ENCODE data around the gene CEACAM1.
"Not testable (repeated sequence)": the region's sequence is repeated elsewhere in the genome, so short reads cannot be mapped to it uniquely, and the experiment has no call there.

Gene CEACAM1

DNA sequence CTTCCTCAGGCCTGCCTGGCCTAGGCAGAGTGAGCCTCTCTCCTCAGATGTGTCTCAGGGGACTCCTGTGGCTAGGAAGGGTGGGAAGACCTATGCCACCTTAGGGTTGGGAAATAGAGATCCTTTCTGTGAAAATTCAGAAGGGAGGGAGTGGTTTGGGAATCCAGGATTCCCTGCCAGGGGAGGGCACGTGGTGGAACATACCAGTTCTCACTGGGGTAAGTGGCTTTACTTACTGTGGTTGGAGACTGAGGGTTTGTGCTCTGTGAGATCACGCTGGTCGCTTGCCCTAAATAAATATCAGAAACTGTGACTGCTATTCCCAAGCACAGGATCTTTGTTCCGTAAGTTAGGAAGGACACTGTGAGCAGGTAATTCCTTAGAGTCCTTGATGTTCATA, 16.9 kb downstream of the CEACAM1 start:
- no peak for DNase-seq (ENCODE audit: low spot score)

DNA sequence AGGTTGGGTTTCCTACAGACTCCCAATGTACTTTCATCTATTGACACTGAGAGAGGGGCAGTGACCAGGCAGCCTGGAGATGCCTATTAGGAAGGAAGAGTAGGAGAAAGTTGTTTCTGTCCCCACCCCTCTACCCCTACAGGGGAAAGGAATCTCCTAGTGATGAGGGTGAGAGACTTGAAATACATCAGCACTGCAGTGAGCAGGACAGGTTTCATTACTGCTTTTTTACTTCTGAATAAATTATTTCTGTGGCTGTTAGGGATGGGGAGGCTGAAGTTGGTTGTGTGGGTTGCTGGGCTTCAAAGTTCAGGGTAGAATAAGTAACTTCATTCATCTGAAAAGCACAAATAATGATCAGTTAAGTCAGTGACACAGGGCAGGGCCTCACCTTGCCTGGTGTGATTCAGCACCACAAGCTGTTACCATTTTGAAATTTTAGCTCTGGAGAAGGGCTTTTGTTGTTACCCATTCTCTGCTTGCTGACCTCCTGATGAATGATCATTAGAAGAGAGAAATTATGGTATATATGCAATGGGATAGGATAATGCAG, 19.3 kb downstream of the CEACAM1 start:
- DNase-seq (ENCODE audit: low spot score), result no peak

DNA sequence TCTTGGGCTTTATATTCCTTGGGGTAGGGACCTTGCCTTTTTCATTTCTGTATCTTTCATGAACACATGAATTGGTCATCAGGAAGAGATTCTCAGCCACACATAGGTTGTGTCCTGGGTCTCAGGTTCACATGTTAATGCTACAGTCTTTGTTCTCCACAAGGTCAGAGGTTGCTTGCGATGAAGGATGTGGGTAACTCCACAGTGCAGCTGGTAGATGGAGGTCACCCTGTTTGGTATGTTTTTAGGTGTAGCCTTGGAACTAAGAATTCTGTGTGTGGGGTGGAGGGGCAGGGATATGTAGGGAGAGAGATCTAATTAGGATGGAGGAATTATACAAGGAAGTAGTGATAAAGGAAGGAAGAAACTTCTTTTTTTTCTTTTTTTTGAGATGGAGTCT, 23.2 kb downstream of the CEACAM1 start:
- no peak for DNase-seq (ENCODE audit: low spot score)

DNA sequence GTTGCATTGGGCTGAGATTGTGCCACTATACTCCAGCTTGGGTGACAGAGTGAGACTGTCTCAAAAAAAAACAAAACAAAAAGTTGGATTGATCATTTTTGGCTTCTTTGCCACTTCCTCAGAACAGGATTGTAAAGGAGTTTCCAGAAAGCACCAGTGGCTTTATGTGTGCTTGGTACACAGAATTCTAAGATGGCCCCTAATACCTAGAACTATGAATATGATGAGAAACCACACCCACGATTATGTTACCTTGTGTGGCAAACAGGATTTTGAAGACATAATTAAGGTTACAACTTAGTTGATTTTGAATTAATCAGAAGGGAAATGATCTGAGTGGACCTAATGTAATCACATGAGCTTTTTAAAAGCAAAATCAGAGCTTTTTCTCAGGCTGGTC, 26.5 kb downstream of the CEACAM1 start:
- no peak for DNase-seq (ENCODE audit: low spot score)

DNA sequence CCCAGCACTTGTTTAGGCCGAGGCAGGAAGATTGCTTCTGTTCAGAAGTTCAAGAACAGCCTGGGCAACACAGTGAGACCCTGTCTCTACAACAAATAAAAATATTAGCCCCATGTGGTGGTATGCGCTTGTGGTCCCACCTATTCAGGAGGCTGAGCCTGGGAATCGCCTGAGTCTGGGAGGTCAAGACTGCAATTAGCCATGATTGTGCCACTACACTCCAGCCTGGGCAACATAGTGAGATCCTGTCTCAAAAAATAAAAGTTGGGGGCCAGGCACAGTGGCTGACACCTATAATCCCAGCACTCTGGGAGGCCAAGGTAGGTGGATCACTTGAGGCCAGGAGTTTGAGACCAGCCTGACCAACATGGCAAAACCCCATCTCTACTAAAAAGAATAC, 27.0 kb downstream of the CEACAM1 start:
- not testable (repeated sequence) for DNase-seq (ENCODE audit: low spot score)

DNA sequence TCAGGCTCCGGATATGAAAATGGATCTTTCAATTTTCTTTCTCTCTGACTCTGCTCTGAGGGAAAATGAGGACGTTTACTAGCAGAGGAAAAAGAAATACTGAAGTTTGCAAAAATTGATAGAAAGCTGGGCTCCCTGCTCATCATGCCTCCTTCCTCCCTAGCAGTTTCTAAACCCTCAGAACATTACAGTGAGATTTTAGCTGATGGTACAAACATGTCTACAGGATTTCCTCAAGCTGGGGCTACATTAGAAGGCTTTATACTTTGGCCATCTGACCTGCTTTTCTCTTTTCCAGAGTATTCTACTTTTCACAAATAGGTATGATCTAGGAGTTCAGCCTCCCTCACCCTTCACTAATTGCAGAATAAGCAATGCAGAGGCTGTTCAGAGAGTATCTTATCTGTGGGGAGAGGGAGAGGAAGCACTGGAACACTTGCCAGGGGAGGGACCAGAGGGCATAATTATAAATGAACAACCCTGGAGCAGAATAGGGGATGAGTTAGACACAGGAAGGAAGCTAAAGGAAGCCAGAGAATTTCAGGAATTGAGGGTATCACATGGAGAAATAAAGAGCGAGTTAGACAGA, 30.0 kb downstream of the CEACAM1 start:
- no peak for DNase-seq (ENCODE audit: low spot score)

DNA sequence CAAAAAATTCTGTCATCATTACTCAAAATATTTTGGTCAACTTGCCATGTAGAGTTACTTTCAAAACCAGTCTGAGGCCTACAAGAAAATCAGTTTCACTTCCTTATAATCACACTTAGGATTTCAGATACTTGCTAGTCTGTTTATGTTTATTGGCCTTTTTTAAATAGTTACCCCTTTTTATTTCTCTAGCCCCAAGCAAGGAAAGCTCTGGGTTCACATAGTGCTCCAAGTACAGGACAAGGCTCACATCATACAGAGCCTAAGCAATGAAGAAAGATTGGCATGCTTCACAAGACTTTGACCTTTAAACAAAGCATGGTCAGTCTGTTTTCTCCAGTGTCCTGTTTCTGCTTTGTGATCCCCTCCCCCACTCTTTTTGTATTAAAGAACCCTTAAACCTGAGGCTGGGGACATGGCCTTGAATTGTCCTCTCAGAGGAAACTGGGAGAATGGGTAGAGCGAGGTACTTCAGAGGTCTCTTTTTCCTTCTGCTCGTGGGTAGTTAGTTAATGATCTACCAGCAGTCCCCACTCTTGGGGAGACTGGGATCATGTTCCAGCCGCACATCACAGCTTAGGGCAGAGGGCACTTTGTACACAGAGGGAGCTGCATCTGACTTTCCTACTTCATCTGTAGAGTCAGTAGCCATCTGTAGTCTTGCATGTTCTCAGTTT, 30.7 kb downstream of the CEACAM1 start:
- DNase-seq (ENCODE audit: low spot score), result no peak

DNA sequence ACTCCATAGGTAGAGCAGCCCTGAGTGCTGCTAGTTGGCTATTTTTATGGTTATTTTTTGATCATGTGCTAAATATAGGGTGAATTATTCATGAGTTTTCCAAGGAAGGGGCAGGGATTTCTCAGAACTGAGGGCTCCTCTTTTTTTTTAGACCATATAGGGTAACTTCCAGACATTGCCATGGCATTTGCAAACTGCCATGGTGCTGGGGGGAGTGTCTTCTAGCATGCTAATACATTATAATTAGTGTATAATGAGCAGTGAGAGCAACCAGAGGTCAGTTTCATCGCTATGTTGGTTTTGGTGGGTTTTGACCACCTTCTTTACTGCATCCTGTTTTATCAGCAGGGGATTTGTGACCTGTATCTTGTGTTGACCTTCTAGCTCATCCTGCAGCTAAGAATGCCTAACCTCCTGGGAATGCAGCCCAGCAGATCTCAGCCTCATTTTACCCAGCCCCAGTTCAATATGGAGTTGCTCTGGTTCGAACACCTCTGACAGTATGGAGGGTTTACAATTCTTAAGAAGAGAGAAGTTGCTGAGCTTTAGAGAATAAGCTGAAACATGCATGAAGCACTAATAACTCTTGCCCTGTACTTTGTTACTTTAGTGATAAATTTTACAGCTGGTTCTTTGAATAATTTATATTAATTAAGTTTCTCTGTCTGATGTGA, 31.7 kb downstream of the CEACAM1 start:
- DNase-seq (ENCODE audit: low spot score), result no peak

DNA sequence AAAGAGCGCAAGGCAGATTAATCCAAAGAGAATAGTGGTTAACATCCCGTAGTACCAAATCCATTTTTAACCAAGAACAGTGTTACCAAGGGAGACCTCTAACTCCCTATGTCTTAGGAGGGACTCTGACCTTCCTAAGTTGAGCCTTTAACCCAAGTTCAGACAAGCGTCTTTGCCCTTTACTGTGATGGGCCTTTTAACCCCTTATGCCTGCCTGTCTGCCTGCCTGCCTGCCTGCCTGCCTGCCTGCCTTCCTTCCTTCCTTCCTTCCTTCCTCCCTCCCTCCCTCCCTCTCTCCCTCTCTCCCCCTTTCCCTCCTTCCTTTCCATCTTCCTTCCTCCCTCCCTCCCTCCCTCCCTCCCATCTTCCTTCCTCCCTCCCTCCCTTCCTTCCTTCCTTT, 32.6 kb downstream of the CEACAM1 start:
- no peak for DNase-seq (ENCODE audit: low spot score)

DNA sequence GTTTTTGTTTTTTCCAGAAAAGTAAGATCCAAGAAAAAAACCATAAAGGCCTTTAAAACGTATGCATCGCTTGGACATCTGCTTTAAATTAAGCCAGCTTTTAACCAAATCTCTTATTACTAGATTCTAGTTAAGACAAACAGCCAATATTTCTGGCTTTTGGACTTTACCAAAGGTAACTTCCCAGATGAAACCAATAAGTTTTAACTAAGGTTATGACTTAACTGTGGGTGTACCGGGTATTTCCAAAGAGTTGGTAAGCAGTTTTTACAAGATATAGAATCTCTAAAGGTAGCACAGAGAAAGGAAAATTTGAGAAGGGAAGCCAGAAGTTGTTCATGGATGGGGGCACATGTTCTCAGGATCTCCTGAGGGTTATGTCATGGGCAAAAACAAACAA, 34.0 kb downstream of the CEACAM1 start:
- DNase-seq (ENCODE audit: low spot score), result no peak

DNA sequence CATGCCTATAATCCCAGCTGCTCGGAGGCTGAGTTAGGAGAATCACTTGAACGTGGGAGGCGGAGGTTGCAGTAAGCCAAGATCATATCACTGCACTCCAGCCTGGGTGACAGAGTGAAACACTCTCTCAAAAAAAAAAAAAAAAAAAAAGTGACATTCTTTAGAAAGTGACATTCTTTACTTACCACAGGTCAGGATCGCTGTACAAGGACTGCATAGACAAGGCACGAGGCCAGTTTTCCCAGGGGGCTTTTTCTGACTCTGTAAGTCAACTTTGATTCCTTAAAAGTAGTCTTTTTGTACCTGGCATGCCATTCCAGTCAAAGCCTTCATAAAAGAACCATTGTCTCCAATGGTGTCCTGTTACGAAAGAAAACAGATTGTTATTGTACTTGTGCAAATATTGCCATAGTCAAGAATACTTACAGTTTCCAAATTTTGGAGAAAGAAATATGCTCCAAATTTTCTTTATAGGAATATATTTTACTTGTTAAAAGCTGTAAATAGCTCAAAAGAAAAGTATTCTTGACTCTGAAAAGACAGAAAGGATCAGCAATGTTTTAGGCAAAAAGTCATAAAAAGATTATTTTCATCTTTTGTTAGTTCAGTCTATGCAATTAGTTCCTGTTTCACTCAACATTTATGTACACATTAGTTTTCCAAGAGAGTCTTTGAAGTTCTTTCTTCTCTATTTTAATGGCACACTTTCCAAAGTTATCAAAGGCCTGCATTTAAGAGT, 39.3 kb downstream of the CEACAM1 start:
- DNase-seq (ENCODE audit: low spot score), result no peak

DNA sequence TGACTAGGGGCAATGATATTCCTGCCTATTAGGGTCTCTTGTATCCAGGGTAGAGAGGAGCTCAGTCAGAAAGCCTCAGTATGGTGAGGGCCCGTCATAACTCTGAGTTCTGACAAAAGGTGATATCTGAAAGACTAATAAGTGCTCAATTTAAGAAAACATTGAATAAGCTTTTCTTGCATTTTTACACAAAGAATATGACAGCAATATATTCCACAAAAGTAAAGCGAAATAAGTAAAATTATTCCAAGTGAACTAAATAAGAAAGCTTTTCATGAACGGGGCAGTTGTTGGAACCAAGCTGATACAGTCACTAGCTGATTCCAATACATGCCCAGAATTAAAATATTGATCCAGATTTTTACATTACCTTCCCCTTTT, 40.5 kb downstream of the CEACAM1 start:
- no peak for DNase-seq (ENCODE audit: low spot score)

DNA sequence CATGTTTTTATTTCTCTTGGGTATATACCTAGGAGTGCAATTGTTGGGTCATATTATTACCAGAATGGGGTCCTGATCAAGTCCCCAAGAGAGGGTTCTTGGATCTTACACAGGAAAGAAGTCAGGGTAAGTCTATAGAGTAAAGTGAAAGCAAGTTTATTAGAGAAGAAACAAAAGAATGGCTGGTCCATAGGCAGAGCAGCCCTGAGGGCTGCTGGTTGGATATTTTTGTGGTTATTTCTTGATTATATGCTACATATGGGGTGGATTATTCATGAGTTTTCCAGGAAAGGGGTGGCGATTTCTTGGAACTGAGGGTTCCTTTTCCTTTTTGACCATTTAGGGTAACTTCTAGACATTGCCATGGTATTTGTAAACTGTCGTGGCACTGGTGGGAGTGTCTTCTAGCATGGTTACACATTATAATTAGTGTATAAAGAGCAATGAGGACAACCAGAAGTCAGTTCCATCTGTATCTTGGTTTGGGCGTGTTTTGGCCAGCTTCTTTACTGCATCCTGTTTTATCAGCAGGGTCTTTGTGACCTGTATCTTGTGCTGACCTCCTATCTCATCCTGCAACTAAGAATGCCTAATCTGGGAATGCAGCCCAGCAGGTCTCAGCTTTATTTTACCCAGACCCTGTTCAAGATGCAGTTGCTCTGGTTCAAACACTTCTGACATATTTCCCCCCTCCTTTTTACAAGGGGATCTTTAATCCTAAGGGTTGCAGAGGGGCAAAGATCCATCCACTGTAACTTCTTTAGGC, 41.1 kb downstream of the CEACAM1 start:
- no peak for DNase-seq (ENCODE audit: low spot score)

DNA sequence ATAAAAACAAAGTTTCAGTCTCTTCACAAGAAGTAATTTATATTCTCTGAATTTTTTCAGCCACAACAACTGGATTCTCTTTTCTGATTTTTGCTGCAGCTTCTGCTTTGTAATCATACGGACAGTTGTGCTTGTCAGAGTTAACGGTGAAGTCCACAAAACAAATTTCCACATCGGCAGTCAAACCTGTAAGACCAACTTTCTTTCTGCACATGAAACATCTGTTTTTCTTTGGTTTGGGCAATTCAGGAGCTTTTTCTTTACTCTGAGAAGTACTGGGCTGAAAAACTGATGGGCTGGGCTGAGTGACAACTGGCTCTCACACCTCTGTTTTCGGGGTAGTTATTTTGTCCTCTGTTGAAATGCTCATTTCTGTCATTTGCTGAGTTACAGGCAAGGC, 43.2 kb downstream of the CEACAM1 start:
- DNase-seq (ENCODE audit: low spot score), result not testable (repeated sequence)

DNA sequence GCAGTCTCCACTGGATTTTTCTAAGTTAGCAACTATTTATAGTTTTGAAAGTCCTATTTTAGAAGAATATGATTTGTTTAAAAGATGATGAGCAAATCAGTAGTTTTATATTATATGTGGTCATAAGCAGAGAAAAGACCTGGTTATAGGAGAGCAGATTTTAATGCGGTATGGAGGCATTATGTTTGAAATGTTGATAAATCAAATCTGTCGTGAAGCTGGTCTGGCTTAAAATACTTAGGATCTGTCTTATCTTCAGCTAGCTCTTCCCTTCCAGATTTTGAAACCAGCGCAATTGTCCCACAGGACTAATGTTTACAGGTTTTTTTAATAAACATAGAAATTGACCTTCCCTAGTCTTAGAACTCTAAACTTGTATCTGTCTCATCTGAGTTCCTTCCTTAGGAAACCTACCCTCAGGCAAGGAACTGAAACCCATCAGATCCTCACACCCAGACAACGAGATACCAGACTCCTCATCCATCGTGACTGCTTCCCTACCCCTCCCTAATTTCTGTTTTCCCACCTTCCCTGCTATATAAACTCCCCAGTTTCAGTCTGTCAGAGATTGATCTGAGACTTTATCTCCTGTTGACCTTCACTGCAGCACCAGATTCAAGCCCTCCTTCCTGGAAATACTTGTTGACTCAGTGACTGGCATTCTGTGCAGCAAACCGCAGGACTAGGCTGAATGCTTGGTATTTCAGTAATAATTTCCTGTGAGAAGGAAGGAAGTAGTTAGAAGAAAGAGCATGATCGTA, 47.8 kb downstream of the CEACAM1 start:
- no peak for DNase-seq (ENCODE audit: low spot score)

DNA sequence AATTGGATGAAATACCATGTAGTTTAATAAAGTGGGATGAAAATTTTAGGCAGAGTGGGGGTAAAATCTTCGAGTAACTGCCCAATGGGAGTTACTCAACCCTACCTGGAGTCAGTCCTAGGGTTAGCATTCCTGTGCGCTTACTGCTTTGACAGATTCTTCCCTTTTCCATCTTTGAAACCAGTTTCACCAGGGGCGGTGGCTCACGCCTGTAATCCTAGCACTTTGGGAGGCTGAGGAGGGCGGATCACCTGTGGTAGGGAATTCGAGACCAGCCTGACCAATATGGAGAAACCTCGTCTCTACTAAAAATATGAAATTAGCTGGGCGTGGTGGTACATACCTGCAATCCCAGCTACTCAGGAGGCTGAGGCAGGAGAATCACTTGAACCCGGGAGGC, 48.5 kb downstream of the CEACAM1 start:
- no peak for DNase-seq (ENCODE audit: low spot score)

DNA sequence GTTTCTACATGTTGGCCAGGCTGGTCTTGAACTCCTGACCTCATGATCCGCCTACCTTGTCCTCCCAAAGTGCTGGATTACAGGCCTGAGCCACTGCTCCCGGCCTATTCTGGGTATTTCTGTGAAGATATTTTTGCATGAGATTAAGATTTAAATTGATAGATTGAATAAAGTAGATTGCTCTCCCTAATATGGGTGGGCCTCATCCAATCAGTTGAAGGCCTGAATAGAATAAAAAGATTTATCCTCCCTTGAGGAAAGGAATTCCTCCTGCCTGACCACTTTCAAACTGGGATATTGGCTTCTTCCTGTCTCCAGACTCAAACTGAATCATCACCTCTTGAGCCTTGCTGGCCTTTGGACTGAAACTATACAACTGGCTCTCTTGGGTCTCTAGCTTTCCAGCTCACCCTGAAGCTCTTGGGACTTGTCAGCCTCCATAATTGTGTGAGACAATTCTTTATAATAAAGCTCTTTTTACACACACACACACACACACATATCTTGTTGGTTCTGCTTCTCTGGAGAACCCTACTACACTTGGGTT, 49.4 kb downstream of the CEACAM1 start:
- no peak for DNase-seq (ENCODE audit: low spot score)

DNA sequence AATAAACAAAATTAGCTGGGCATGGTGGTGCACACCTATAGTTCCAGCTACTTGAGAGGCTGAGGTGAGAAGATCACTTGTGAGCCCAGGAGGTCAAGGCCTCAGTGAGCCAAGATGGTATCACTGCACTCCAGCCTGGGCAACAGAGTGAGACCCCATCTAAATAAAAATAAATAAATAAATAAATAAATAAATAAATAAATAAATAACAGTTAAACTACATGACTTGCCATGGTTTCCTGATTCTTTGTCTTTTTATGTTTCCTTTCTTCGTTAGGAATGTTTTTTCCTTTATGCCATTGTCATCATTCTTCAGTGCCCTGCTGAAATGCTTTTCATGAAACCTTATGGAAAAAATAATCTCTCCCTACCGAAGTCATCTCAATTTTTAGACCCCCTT, 50.3 kb downstream of the CEACAM1 start:
- no peak for DNase-seq (ENCODE audit: low spot score)

DNA sequence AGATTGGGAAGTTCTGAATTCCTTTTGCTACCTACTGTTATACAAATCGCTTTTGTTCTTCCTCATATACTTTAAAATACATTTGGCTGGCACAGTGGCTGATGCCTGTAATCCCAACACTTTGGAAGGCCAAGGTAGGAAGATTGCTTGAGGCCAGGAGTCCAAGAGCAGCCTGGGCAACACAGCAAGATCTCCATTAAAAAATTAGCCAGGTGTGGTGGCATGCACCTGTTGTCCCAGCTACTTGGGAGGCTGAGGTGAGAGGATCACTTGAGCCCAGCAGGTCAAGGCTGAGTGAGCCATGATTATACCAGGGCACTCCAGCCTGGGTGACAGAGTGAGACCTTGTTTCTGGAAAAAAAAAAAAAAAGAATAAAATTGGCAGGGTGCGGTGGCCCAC, 51.2 kb downstream of the CEACAM1 start:
- DNase-seq (ENCODE audit: low spot score), result no peak

DNA sequence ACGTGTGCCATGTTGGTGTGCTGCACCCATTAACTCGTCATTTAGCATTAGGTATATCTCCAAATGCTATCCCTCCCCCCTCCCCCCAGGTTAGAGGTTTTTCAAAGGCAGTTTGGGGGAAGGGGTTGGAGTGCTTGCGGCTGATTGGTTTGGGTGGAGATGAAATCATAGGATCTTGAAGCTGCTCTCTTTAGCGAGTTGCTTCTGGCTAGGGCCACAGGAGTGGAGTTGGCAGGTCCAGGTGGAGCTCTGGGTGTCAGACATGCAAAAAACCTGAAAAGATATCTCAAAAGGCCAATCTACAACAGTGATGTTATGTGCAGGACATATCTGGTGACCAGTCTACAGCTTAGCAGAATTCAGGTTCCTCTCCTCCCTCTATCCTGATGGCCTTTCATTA, 52.9 kb downstream of the CEACAM1 start:
- no peak for DNase-seq (ENCODE audit: low spot score)

DNA sequence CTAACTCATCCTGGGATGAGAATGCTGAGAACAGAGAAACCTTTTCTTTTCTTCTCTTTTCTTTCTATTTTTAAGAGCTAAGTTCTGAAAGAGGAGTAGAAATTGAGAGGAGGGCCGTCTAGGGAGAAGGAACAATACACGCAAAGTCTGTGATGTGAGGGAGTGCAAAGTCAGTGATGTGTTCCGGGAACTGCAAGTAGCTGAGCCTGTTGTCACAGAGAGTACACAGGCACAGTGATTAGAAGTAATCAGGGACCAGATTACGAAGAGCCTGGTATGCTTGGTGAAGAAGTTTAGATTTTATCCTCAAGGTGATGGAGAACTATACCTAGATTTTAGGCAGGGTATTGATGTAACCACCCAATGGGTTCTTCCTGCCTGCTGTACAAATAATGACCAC, 53.5 kb downstream of the CEACAM1 start:
- DNase-seq (ENCODE audit: low spot score), result no peak

Data from left forelimb (tissue), 1 donor.